ENCODE results near the gene ACTR5.

The ACTR5 gene

DNA sequence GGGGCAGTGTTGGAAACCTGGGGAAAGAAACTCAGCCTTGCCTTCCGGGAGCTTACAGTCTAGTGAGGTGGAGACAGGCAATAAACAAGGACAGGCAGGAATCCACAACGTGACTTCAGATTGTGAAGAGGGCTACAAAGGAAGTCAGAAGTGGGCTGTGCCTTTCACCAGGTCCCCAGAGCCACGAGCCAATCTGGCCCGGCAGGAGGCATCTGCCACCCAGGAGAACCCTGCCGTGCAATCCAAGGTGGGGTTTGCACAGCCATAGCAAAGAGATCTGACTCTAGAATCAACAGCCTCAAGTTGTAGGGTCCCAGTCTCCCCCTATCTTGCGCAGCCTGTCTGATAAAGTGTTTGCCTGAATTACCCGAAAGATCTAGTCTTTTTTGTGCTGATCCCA, 18.5 kb upstream of the ACTR5 start:
- TF ChIP-seq FOXM1 (IDR thresholded peaks at IDR 0.05; ENCODE audit: borderline replicate concordance, low read depth) = no peak
- TF ChIP-seq EP300 (IDR thresholded peaks at IDR 0.05; ENCODE audit: borderline replicate concordance) = no peak
- TF ChIP-seq ZBTB7A (IDR thresholded peaks at IDR 0.05; ENCODE audit: low read depth) = no peak
- TF ChIP-seq CEBPB (IDR thresholded peaks at IDR 0.05) = no peak
- no peak for TF ChIP-seq TEAD4 (IDR thresholded peaks at IDR 0.05)
- no peak for TF ChIP-seq YY1 (IDR thresholded peaks at IDR 0.05; ENCODE audit: low read depth)
- TF ChIP-seq RAD21 (IDR thresholded peaks at IDR 0.05; ENCODE audit: low read depth) = no peak
- no peak for TF ChIP-seq TAF1 (IDR thresholded peaks at IDR 0.05; ENCODE audit: low read depth)
- TF ChIP-seq, protein P1, sequence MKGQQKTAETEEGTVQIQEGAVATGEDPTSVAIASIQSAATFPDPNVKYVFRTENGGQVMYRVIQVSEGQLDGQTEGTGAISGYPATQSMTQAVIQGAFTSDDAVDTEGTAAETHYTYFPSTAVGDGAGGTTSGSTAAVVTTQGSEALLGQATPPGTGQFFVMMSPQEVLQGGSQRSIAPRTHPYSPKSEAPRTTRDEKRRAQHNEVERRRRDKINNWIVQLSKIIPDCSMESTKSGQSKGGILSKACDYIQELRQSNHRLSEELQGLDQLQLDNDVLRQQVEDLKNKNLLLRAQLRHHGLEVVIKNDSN (IDR thresholded peaks at IDR 0.05) = no peak
- no peak for TF ChIP-seq EGR1 (IDR thresholded peaks at IDR 0.05)
- TF ChIP-seq, protein P2, sequence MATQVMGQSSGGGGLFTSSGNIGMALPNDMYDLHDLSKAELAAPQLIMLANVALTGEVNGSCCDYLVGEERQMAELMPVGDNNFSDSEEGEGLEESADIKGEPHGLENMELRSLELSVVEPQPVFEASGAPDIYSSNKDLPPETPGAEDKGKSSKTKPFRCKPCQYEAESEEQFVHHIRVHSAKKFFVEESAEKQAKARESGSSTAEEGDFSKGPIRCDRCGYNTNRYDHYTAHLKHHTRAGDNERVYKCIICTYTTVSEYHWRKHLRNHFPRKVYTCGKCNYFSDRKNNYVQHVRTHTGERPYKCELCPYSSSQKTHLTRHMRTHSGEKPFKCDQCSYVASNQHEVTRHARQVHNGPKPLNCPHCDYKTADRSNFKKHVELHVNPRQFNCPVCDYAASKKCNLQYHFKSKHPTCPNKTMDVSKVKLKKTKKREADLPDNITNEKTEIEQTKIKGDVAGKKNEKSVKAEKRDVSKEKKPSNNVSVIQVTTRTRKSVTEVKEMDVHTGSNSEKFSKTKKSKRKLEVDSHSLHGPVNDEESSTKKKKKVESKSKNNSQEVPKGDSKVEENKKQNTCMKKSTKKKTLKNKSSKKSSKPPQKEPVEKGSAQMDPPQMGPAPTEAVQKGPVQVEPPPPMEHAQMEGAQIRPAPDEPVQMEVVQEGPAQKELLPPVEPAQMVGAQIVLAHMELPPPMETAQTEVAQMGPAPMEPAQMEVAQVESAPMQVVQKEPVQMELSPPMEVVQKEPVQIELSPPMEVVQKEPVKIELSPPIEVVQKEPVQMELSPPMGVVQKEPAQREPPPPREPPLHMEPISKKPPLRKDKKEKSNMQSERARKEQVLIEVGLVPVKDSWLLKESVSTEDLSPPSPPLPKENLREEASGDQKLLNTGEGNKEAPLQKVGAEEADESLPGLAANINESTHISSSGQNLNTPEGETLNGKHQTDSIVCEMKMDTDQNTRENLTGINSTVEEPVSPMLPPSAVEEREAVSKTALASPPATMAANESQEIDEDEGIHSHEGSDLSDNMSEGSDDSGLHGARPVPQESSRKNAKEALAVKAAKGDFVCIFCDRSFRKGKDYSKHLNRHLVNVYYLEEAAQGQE (IDR thresholded peaks at IDR 0.05; ENCODE audit: low read depth) = no peak
- no peak for TF ChIP-seq NFIC (IDR thresholded peaks at IDR 0.05)

- TF ChIP-seq FOXM1 (IDR thresholded peaks at IDR 0.05; ENCODE audit: borderline replicate concordance, low read depth) (no peak), CREB1 (IDR thresholded peaks at IDR 0.05; ENCODE audit: low read depth) (no peak), CEBPB (IDR thresholded peaks at IDR 0.05) (no peak), RAD21 (IDR thresholded peaks at IDR 0.05; ENCODE audit: low read depth) (no peak), YY1 (IDR thresholded peaks at IDR 0.05; ENCODE audit: low read depth) (no peak), EP300 (IDR thresholded peaks at IDR 0.05; ENCODE audit: borderline replicate concordance) (no peak), TCF12 (IDR thresholded peaks at IDR 0.05; ENCODE audit: low read depth) (no peak), TAF1 (IDR thresholded peaks at IDR 0.05; ENCODE audit: low read depth) (no peak), EGR1 (IDR thresholded peaks at IDR 0.05) (no peak), ZBTB7A (IDR thresholded peaks at IDR 0.05; ENCODE audit: low read depth) (no peak), NFIC (IDR thresholded peaks at IDR 0.05) (no peak), MAX (IDR thresholded peaks at IDR 0.05) (no peak), TEAD4 (IDR thresholded peaks at IDR 0.05) (no peak)
- TF ChIP-seq, protein P1 (IDR thresholded peaks at IDR 0.05) = no peak
- TF ChIP-seq, protein P2 (IDR thresholded peaks at IDR 0.05; ENCODE audit: low read depth) = no peak
Measured at GRCh38 chr20:38730167-38730988, 17.9 kb upstream of the ACTR5 start.

GRCh38 chr20:38730989-38731737, 17.1 kb upstream of the ACTR5 start:
- TF ChIP-seq MAX (IDR thresholded peaks at IDR 0.05) (peak; percentile 88), TEAD4 (IDR thresholded peaks at IDR 0.05) (no peak; the same call in 1 of the 2 replicates), CEBPB (IDR thresholded peaks at IDR 0.05) (no peak), YY1 (IDR thresholded peaks at IDR 0.05; ENCODE audit: low read depth) (0 out of 2 replicates have a peak, but pooled peaks have one; percentile 59), TAF1 (IDR thresholded peaks at IDR 0.05; ENCODE audit: low read depth) (no peak), RAD21 (IDR thresholded peaks at IDR 0.05; ENCODE audit: low read depth) (peak; percentile 69; the same call in 1 of the 2 replicates), NFIC (IDR thresholded peaks at IDR 0.05) (peak; percentile 14; the same call in 1 of the 2 replicates), ZBTB7A (IDR thresholded peaks at IDR 0.05; ENCODE audit: low read depth) (no peak), EGR1 (IDR thresholded peaks at IDR 0.05) (0 out of 2 replicates have a peak, but pooled peaks have one; percentile 23), CREB1 (IDR thresholded peaks at IDR 0.05; ENCODE audit: low read depth) (no peak), EP300 (IDR thresholded peaks at IDR 0.05; ENCODE audit: borderline replicate concordance) (0 out of 2 replicates have a peak, but pooled peaks have one; percentile 25), FOXM1 (IDR thresholded peaks at IDR 0.05; ENCODE audit: borderline replicate concordance, low read depth) (no peak), TCF12 (IDR thresholded peaks at IDR 0.05; ENCODE audit: low read depth) (0 out of 2 replicates have a peak, but pooled peaks have one; percentile 29)
- TF ChIP-seq, protein P2 (IDR thresholded peaks at IDR 0.05; ENCODE audit: low read depth) = no peak
- TF ChIP-seq, protein P1 (IDR thresholded peaks at IDR 0.05) = peak; percentile 55; the same call in 1 of the 2 replicates

Measured in Ishikawa (cell line).